Endodermal cell (in vitro differentiated cells): ENCODE data around the gene ROR2. TPM values are rescaled to one million over a fixed set of nuclear protein-coding genes. Genes with fewer than 3 reads are reported as not detected.

ENCODE experiments used
- DNase-seq: peaks from one replicate; pipeline ENCODE4 v3.0.0-alpha.2; 2017
- H3K27ac ChIP-seq: 2 replicates; pipeline ENCODE4 v1.5.1; 2013; ENCODE audit warnings: mild to moderate bottlenecking, low read depth, low read length, moderate library complexity
- H3K27me3 ChIP-seq: 2 replicates; pipeline ENCODE4 v1.6.1; 2013; ENCODE audit warnings: mild to moderate bottlenecking, low read length, moderate library complexity; ENCODE audit not compliant: insufficient read depth, control insufficient read depth, poor library complexity, severe bottlenecking
- H3K36me3 ChIP-seq: 2 replicates; pipeline ENCODE4 v1.7.0; 2013; ENCODE audit warnings: mild to moderate bottlenecking, low read length, moderate library complexity; ENCODE audit not compliant: control insufficient read depth, insufficient read depth
- H3K4me1 ChIP-seq: one replicate; pipeline ENCODE4 v1.7.0; 2013; ENCODE audit warnings: low read length; ENCODE audit not compliant: control insufficient read depth, insufficient read depth
- H3K4me3 ChIP-seq: 2 replicates; pipeline ENCODE4 v1.5.1; 2013; ENCODE audit warnings: mild to moderate bottlenecking, low read length, moderate library complexity
- H3K9ac ChIP-seq: 2 replicates; pipeline ENCODE4 v1.6.1; 2013; ENCODE audit warnings: mild to moderate bottlenecking, low read length, moderate library complexity; ENCODE audit not compliant: poor library complexity, severe bottlenecking; ENCODE audit errors: extremely low read depth
- H3K9me3 ChIP-seq: 2 replicates; pipeline ENCODE4 v1.6.1; 2013; ENCODE audit warnings: mild to moderate bottlenecking, low read length, moderate library complexity; ENCODE audit not compliant: control insufficient read depth
- H3K27ac Mint-ChIP-seq: 2 replicates; pipeline ENCODE4 v1.8.0; 2020; ENCODE audit warnings: mixed read lengths
- H3K27me3 Mint-ChIP-seq: 2 replicates; pipeline ENCODE4 v1.8.0; 2021; ENCODE audit warnings: mild to moderate bottlenecking, mixed read lengths; ENCODE audit not compliant: insufficient read depth
- H3K36me3 Mint-ChIP-seq: 2 replicates; pipeline ENCODE4 v1.8.0; 2020; ENCODE audit warnings: low read depth, mixed read lengths
- H3K4me1 Mint-ChIP-seq: 2 replicates; pipeline ENCODE4 v1.8.0; 2020; ENCODE audit warnings: mixed read lengths
- H3K4me3 Mint-ChIP-seq: 2 replicates; pipeline ENCODE4 v1.8.0; 2020; ENCODE audit warnings: mild to moderate bottlenecking, moderate library complexity, mixed read lengths
- H3K9me3 Mint-ChIP-seq: 2 replicates; pipeline ENCODE4 v1.8.0; 2020; ENCODE audit warnings: mild to moderate bottlenecking, mixed read lengths
- CTCF ChIP-seq: fragments of 200-600 bp; sonication (generic); conservative IDR thresholded peaks from 2 replicates; pipeline ENCODE4 v1.5.0; 2021; ENCODE audit warnings: antibody characterized with exemption, mild to moderate bottlenecking
- WGBS, 2 experiments: methylation state at CpG; one replicate each; pipeline versions ENCODE4 v1.1.5 to v1.1.7; 2013; ENCODE audit warnings: missing lambda C conversion rate in 2 of 2, mixed read lengths in 1 of 2; ENCODE audit not compliant: insufficient coverage in 1 of 2, insufficient read length in 1 of 2; 5-methylcytosine and 5-hydroxymethylcytosine counted together
- total RNA-seq, 2 donors: library from RNA; stranded (reverse); fragmentation: NEBNext Ultra II Directional in 1 of 2; extraction: Animal tissue kit (Norgen Biotek cat#: 25700) in 1 of 2; gene quantifications; 2 replicates in 1 of 2; 3 replicates in 1 of 2; pipeline ENCODE4 v1.2.1, GENCODE V29; 2021

The ROR2 gene
- total RNA-seq, 2 donors from 2014 or later, result 104 to 160 TPM

DNA sequence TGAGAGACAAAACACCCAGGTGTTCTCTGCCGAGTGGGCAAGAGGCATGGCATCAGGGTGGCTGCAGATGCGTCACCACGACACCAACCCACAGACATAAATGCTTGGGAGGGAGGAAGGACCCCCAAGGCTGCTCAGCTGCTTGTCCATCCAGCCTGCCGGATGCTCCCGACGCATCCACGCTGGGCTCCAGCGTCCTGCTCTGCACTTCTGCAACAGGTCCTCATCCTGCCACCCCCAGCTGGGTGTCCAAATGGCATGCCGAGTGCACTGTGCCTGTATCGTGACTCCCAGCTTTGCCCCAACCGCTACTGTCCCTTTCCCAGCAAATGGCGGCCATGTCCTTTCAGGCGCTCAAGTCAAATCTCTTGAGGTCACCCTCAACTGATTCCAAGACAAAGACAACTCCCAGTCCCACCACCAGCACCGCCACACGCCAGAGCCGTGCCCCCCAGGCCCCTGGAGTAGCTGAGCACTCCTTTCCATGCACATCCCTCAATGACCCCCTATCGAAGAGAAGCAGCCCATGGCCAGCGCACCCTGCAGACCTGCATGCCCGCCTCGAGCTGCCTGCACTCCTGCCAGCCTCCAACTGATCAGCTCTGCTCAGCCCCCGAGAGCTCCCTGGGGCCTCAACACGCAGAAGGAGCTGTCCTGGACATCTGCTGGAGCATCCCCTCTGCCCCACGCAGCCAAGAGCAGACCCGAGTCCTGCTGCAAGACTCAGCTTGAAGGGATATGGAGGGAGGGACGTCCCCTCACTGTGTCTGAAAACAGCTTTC is 116.7 kb downstream of the ROR2 start:
- Histone ChIP-seq H3K4me3 (no peak overlapping the region), H3K27me3 (no peaks in the 10 kb centered on the region), H3K27ac (peak overlapping the region; percentile 67), H3K9ac (no peak overlapping the region), H3K36me3 (peaks cover 61% of the 10 kb centered on the region), H3K4me1 (peaks cover 15% of the 10 kb centered on the region), H3K9me3 (no peaks in the 10 kb centered on the region)
- H3K36me3 Mint-ChIP-seq, result peaks cover 22% of the 10 kb centered on the region
- H3K4me3 Mint-ChIP-seq, result no peak overlapping the region
- no peak for TF ChIP-seq CTCF
- peaks cover 36% of the 10 kb centered on the region for H3K4me1 Mint-ChIP-seq
- H3K27ac Mint-ChIP-seq, result peak overlapping the region; percentile 72
- DNase-seq, result no peak
- 94 to 96% methylated on average over 11 to 25 of the region's 25 CpGs for WGBS, 2 experiments
- H3K27me3 Mint-ChIP-seq, result no peaks in the 10 kb centered on the region
- H3K9me3 Mint-ChIP-seq, result no peaks in the 10 kb centered on the region

DNA sequence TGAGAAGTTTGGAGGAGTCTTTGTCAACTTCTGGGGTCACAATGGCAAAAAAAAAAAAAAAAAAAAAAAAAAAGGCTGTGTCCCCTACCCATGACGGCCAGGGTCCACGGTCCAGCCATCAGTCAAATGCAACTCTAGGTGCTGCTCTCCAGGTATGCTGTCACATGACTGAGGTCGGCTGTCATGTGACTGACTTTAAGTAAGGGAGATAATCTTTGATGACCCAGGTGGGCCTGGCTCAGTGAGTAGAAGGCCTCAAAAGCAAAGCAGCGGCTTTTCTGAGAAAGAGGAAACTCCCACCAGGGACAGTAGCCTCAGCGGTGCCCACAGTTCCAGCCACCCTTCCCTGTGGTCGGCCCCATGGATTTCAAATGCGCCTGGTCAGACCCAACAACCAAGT is 117.7 kb downstream of the ROR2 start:
- DNase-seq, result no peak
- H3K4me3 ChIP-seq, result no peak overlapping the region
- peaks cover 13% of the 10 kb centered on the region for H3K4me1 ChIP-seq
- H3K36me3 Mint-ChIP-seq, result peaks cover 27% of the 10 kb centered on the region
- no peaks in the 10 kb centered on the region for H3K27me3 ChIP-seq
- H3K9me3 Mint-ChIP-seq, result no peaks in the 10 kb centered on the region
- H3K4me1 Mint-ChIP-seq, result peaks cover 29% of the 10 kb centered on the region
- no peak for TF ChIP-seq CTCF
- no peak overlapping the region for H3K4me3 Mint-ChIP-seq
- H3K27me3 Mint-ChIP-seq, result no peaks in the 10 kb centered on the region
- H3K9me3 ChIP-seq, result no peaks in the 10 kb centered on the region
- H3K9ac ChIP-seq, result no peak overlapping the region
- peaks cover 63% of the 10 kb centered on the region for H3K36me3 ChIP-seq
- WGBS, 2 experiments, result 90 to 92% methylated on average over 6 to 7 of the region's 7 CpGs
- H3K27ac ChIP-seq, result no peak overlapping the region
- peak overlapping the region; percentile 70 for H3K27ac Mint-ChIP-seq

DNA sequence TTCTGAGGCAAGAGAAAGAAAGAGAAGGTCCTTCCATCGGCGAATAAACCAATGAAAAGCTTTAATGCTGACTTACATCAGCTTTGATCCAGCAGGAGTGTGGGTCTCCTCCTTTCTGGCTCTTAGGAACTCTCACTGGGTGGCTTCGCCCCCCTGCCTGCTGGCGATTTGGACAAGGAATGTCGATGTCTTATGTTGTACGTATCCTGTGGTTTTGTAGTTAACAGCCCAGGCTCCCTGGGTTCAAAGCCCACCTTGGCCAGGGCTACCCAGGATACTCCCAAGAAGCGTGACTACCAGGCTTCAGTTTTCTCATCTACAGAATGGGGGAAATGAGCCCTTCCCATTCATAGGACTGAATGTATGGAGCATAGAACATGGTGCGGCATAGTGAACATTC is 124.2 kb downstream of the ROR2 start:
- peaks cover 32% of the 10 kb centered on the region for H3K4me1 ChIP-seq
- H3K4me1 Mint-ChIP-seq, result peaks cover 35% of the 10 kb centered on the region
- H3K4me3 ChIP-seq, result no peak overlapping the region
- H3K9ac ChIP-seq, result no peak overlapping the region
- peaks cover 24% of the 10 kb centered on the region for H3K9me3 Mint-ChIP-seq
- no peak for DNase-seq
- H3K36me3 ChIP-seq, result peaks cover 88% of the 10 kb centered on the region
- H3K9me3 ChIP-seq, result peaks cover 6% of the 10 kb centered on the region
- no peak overlapping the region for H3K4me3 Mint-ChIP-seq
- H3K27me3 Mint-ChIP-seq, result no peaks in the 10 kb centered on the region
- H3K36me3 Mint-ChIP-seq, result peaks cover 69% of the 10 kb centered on the region
- no peak overlapping the region for H3K27ac Mint-ChIP-seq
- 90 to 94% methylated on average over 3 to 8 of the region's 8 CpGs for WGBS, 2 experiments
- H3K27ac ChIP-seq, result no peak overlapping the region
- no peak for TF ChIP-seq CTCF
- H3K27me3 ChIP-seq, result no peaks in the 10 kb centered on the region
